Middle frontal gyrus (tissue), 1 donor: ENCODE data around the gene TRIL.

Experiments used
- DNase-seq: peaks from one replicate; pipeline ENCODE4 v3.0.0-alpha.2; 2015; ENCODE audit warnings: low spot score; ENCODE audit errors: extremely low spot score

TRIL gene

DNA sequence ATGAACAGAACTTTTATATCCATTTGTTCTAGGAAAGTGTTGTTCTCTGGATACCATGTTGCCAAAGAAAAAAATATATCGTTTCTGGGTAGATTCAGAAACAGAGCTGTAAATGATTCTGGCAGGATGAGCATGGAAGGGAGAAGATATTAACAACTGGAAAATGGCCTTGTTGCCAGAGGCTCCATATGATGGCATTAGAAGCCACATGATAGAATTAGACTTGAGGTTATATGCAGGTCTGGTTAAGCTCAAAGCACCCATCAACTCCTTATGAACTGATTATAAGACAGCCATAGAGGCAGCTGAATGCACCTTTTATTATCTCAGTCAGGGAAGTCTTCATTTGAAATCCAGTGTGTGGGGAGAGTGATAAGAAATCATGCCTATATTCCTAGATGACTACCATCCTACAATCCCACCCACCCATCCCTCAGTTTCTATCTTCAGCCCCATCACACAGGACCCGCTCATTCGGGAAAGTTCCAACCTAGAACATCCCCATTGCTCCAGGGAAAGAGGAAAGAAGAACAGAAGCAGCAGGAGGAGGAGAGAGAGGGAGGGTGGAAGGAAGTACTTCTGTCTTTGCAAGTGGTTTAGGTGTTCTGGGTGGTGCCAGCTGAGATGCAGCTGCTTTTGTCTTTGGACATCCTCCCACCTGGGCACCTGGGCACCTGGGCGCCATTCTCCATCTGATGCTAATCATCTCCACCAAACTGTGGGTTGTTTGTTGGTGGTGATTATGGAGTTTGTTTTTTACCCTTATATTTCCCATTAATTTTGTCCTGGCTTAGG lies 25.5 kb upstream of the TRIL start:
- no peak for DNase-seq

DNA sequence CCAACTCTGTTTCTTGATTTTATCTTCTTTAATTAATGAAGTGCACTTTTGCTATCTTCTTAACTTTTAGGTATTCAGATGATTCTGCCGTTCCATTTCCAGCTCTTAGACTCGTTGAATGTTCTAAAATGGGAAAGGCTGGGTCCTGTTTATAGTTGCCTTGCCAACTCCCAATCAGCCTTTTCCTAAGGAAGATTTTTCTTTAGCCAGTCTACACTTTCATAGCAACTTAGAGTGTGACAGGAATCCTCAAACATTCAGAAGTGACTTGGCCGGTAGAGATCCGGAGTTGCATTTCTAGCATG lies 23.0 kb upstream of the TRIL start:
- DNase-seq: no peak

DNA sequence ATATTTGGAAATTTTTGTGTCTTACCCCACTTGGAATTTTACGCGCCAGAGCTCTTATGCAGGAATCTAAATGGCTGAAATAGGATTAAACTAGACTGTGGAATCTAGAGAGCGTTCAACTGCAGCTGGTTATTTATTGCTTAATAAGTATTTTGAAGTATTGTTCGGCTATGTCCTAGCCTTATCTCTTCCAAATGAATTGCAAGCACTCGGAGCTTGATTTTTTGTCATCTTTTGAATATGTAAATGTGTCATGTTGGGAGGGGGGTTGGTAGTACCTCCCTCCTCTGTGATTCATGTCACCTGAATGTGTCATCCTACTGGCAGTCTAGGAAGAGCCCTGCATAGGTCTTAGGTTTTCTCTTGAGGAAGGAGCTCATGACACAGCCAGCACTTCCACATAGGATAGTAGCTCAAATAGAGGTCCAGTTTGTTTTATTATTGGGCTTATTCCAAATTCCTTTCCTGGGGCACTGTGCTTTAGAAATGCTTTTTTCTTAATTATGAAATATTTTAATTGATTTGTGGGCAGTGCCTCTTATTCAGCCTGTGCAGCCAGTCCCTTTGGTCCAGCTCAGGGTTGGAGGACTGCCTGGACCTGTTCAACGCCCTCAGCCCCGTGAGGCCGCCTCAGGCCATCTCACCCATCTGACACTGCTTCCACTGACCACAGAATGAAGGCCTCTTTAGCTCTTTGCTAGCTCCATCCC lies 22.5 kb upstream of the TRIL start:
- no peak for DNase-seq

DNA sequence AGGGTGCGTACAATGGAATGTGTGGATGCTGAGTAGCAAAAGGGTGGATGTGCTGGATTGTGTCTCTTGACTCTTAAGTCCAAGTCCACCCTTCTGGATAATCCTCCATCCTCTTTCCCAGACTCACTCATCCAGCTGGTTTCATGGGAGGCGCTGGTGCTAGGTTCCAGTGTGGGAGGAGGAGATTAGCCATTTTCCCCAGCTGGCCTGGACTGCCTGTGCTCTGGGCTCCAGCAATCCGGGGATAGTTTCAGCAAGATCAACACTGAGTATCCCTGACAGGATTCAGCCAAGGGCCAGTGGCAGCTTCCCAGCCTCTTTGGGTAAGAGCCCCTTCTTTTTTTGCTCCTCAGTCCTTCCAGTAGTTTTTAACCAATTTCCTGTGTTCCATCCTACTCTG lies 21.6 kb upstream of the TRIL start:
- DNase-seq: no peak

DNA sequence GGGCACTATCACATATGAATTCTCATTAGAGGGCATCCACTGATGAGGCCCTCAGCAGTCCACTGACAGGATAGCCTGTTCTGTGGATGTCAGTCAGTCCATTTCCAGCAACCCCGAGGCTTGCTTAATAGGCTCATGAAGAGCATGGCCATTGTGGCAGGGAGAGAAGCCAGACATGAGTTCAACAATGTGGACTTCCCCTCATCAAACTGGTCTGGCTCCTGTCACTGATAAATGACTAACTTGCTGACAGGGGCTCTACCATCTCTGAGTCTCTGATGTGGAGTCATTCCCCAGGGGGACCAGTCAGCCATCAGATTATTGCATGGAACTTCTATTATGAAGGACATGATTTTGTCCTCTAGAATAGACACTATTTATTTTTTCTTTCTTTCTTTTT lies 19.8 kb upstream of the TRIL start:
- DNase-seq: no peak

DNA sequence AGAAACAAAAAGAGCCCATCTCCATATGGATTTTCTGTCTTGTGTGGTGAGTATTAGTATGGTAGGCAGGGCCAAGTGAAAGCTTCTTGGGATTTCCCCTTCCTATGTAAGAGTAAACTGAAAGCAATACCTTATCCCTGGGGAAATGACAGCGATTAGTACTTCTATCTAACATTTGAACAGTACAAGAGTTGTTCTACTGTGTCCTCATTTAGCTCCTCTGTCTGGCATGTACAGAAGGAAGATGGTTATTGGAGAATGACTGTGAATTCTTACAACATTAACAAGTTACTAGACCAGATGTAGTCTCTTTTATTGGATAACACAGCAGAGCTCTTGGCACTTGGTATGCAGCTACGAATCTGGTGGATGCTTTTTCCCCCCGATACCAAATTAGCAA lies 17.9 kb upstream of the TRIL start:
- no peak for DNase-seq

DNA sequence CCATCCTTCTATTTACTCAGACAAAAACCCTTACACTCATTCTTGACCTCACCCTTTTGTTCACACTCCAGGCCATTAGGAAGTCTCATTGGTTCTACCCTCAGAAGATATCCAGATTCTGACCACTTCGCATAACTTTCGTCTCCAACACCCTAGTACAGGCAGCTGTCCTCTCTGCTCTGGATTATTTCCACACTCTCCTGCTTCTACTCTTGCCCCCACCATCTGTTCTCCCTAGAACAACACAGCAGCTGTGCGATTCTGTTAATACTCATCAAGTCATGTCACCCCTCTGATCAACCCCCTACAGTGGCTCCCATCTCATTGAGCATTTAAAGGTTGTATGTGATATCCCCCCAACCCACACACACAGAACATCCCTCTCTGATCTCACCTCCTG lies 15.5 kb upstream of the TRIL start:
- no peak for DNase-seq

DNA sequence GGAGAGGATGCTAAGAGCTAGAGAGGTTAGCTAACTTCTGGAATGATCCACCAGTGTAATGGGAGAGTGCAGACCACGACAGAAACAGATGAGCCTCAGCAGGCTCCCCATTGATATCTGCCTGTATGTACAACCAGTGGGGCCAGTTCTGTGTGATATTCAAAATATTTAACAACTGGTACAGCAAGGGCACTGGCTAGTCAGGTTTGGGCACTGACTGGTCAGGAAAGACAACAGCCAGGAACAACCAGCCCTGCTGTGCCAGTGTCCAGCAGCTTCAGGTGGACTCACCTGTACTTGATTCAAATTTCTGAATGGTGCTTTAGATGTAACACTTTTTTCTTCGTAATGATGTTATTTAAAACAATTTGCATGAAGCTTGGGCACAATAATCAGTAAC lies 5.9 kb upstream of the TRIL start:
- DNase-seq: no peak

DNA sequence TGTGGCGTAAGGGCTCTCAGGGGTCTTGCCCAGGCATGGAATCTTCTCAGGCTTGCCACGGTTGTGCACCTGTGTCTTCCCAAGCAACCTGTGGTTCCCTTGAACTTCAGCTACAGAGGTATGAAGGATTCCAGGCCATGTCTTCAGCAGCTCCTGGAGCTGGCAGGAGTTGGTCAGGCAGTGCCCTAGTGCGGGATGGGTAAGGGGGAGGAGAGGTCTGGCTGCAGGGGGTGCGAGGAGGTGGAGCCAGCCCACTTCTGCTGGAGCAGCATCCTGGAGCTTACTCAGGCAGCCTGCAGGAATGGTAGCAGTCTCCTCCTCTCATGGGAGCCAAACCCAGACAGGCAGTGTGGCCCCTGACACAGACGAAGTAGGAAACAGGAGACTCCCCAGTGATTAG lies 3.8 kb upstream of the TRIL start:
- DNase-seq: no peak

DNA sequence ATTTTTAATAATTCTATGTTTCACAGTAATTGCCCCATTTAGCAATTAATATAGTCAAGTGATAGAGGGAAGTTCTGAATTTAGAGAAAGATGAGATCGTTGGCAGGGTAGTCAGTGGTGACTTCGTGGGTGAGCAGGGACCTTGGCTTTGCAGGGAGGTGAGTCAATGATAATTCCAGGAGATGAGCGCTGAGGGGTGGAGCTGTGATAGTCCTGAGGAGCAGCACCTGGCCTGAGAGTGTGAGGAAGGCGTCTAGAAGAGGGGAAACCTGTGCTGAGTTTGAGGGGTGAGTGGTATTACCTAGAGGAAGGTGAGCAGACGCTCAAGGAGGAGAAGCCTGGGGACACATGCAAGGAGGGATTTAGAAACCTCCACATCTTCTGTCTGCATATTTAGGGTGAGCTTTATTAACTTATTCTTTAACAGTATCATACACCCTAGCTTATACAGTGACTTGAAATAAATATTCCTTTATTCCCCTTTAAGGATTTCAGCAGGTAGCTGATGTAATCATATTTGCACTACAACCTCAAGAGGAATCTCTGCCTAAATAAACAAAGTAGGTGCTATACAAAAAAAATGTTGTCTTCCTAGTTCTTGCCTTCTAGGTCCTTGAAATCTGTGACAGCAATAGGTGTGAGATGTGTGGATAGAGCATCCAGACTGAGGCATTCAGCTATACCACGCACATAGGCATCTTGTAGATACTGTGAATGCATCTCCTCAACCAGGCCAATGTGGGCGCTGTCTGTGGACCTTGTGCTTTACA lies 2.1 kb upstream of the TRIL start:
- no peak for DNase-seq

DNA sequence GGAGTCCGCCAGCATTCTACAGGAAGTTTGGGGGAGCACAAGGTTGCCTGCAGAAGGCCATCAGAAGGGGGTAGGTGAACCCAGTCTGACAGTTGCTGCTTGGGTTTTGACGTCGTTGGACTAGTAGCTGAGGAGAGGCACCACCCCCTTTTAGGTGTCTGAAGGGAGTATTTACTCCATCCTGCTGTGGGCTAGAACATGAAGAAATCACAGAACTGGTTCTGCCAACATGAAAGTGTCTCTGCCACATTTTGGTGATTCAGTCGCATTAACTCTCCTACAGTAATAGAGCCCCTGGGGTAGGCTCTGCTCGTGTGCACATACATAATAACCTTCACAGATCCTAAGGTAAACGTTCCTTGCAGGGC lies 834 bp upstream of the TRIL start:
- no peak for DNase-seq

DNA sequence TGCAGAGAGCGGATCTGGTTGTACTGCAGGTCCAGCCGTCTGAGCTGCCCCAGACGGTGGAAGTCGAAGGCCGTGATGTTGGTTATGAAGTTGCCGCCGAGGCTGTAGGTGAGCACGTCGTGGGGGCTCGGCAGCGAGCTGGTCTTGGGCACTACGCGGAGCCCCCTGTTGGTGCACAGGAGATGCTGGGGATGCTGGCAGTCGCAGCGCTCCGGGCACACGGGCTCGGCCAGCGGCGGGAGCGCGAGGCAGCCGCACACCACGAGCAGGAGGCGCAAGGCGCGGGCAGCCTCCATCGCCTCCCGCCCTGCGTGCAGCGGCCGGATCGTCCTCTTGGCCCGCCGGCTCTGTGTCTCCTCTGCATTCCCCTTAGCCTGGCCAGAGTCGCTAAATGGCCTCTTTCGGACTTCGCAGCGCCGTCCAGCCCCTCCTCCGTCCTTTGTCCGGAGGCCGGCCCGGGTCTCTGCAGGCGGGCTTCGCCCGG lies 337 bp downstream of the TRIL start:
- DNase-seq: no peak

DNA sequence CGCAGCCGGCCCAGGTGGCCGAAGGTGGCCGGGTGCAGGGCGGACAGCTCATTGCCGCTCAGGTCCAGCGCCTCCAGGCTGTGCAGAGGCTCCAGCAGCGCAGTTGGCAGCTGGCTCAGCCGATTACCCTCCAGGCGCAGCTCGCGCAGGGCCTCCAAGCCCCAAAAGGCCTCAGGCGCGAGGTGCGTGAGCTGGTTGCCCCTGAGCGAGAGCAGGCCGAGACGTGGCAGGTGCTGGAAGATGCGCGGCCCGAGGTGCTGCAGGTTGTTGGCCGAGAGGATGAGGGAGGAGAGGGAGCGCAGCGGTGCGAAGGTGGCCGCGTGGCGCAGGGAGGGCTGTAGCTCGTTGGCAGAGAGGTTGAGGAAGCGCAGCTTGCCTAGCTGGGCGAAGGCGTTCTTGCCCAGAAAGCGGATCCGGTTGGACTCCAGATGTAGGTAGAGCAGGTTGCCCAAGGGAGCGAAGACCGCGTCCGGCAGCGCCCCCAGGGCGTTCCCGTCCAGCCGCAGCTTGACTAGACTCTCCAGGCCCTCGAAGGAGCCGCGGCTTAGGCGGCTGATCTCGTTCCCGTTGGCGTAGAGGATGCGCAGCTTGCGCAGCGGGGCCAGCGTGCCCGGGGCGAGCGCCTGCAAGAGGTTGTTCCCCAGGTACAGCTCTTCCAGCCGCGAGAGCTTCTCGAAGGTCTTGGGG lies 923 bp downstream of the TRIL start:
- no peak for DNase-seq

DNA sequence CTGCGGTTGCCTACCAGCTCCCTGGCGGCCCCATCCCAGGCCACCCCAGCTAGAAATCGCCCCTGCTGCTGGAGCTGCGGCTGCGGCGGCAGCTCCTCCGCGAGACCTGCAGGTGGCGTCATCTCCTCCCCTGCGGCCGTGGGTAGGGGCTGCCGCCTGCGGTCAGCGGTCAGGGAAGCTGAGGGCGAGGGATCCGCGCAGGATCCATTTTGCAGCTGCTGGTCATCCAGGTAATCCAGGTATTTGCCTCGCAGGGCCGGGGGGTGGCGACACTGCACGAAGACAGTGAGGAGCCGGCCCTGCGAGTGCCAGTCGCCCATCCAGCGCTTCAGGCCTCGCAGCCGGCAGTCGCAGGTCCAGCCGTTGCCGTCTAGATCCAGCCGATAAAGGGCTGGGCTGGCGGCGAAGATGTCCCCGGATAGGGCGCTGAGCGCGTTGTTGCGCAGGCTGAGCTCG lies 1.5 kb downstream of the TRIL start:
- DNase-seq: no peak

DNA sequence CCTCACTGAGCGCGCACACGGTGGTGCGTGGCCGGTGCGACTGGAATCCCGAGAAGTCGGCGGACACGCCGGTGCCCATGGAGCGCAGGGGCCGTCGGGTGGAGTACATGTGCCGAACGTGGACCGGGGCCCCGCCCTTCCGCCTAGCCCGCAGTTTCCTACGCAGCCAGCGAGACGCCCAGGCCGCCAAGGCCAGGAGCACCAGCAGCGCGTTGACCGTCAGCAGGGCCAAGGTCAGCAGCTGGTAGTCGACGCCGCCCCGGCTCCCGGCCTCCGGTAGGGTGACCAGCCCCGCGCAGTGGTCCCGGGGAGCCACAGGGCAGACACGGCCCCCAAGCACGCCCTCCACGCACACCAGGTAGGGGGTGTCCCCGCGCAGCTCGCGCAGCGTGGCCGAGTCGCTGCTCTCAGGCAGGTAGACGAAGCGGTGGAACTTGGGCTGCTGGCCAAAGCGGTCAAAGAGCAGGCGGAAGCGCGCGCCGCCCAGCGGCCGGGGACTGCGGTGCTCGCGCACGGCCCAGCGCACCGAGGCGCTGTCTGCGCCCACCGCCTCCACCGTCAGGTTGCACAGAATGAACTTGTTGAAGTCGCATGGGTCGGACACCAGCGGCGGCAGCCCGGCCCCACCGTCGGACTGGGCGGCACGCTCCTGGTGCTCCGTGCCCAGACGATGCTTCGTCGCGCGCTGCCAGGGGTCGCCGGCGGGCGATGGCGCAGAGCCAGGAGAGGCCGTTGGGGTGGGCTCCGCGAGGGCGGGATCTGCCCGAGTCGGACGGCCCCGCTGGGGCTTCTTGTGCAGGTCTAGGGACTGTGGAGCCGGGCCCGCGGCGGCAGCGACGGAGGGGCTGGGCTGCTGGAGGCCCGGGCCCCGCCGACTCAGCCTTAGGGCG lies 2.2 kb downstream of the TRIL start:
- DNase-seq: no peak

DNA sequence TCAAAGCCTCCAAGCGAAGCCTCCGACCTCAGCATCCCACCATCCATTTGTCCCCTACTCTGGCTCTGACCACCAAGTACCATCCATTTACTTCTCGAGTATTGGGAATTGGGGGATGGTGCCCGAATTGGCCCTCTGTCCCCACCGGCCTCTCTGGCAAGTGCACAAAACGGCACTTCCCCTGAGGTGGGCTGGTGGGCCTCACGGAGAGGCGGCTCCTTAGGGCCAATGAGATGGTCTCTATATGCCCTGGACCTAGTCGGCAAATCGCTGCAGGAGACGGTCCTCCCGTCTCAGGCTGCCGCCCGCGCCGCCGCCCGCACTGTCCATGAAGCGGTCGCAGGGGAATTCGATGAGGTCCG lies 2.8 kb downstream of the TRIL start:
- no peak for DNase-seq

DNA sequence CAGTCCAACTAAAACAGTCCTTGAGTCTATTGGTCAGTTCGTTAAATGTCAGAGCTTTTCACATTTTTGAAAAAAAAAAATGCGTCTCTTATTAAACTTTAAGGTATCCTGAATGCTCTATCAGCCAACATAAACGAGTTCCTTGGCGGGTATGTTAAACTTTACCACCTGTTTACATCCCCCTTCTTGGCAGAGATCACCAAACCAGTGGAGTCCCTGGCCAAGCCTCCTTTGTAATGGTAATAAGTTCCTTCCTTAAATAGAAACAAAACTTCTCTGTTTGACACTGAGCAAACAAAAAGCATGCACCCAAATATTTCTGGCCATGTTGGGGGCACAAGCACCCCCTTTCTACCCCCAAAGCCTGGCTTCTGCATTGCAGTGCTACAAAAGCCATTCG lies 3.2 kb downstream of the TRIL start:
- DNase-seq: no peak

DNA sequence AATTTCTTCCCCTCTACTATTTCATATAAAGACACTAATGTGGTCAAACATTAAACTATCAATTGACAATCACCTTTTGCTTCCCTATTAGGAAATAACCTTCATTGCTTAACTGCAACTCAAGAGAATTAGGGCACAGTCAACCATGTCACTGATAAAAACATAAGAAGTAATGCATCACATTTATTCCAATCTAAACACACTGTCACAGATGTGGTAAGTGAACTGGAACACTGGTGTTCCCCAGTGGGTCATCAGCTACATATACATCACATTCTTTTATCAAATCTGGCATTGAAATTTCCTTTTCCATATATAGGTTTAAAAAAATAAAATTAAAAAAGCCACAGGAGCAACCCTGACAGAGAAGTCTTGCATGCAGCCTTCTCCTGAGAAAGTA lies 3.7 kb downstream of the TRIL start:
- no peak for DNase-seq

DNA sequence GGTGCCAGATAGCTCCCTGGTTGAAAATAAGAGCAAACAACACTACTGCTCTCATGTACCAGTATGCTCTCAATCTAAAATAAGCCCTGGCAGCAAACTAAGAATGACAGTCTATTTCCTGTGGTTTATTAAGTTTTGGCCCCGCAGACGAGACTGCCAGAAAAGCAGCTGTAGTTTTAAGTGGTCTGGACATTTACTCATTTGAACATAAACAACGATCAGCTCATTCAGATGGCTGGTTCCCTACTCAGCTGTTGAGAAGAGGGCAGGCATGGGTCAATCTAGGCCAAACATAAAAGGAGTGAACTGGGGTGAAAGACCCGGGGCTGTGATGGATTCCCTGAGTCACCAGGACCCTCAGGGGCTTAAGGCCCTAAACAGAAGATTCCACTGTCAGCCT lies 4.5 kb downstream of the TRIL start:
- no peak for DNase-seq

DNA sequence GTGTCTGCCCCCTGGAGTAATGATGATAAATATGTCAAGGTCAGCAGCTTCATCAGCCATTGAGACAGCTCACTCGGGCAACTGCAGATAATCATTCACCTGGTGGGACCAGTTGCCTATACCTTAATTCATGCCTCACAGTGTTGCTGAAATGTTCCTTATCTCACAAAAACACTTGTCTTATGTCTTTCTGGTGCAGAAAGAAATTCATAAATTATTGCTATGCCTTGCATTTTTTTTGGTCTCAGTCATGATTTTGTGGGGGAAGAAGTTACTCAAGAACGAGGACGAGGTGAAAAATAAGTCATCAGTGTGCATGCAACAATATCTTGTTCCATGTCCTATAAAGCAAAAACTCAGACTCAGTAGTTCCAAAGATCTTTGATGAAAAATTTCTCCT lies 16.0 kb downstream of the TRIL start:
- DNase-seq: no peak

DNA sequence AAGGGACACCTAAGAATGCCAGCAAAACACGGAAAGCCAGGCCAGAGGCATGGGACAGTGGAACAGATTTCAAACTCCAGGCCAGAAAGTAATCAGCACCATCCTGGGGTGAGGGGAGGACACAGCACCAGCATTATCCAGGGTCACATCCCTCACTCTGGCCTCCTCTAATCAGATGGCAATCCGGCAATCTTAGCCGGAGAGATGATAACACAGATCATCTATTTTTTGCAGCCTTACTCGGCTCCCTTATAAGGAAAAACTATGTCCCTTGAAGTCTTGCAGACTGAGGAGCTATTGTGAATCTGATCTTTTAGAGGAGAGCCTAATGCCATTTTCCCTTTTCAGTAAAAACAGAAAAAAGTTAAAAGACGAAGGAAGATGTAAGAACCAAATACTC lies 16.5 kb downstream of the TRIL start:
- DNase-seq: no peak
